ENCODE results near the gene RBBP8. TPM values are rescaled to one million over a fixed set of nuclear protein-coding genes. Genes with fewer than 3 reads are reported as not detected.

The RBBP8 gene
- total and polyA plus RNA-seq, 10 of the 15 experiments (the other 5 are each of a cell fraction or from before 2014, with no cell fraction given) = 46.2 to 82.3 (median 68.7) TPM

GRCh38 chr18:23067236-23067635 lies 134.1 kb downstream of the RBBP8 start:
- ChIA-PET CTCF (no interaction called here), RAD21 (ENCODE audit: unreplicated experiment) (interaction anchor here (0.7 kb wide), 1 partner anchor 480 kb away, joined by 5 read pairs; no protein-coding TSS in a partner anchor), SMC1A (ENCODE audit: uncharacterized antibody, unreplicated experiment) (interaction anchor here (0.5 kb wide), 1 partner anchor 163 kb away, joined by 3 read pairs; no protein-coding TSS in a partner anchor), POLR2A (interaction anchor here (0.6 kb wide), 1 partner anchor 71 kb away, joined by 3 read pairs; no protein-coding TSS in a partner anchor)
- in situ Hi-C loops (cut with MboI) (no loop called here), intact Hi-C loops (cut with micrococcal nuclease; ENCODE audit: unreplicated experiment) (no loop called here)
- Histone ChIP-seq H3K27me3 (replicated peaks in 1 of 2; ENCODE audit: control insufficient read depth in 2 of 2, insufficient read depth in 2 of 2, low read length in 1 of 2) (no peaks in the 10 kb centered on the region), H3K79me2 (ENCODE audit: control insufficient read depth, insufficient read depth, low read length) (no peaks in the 10 kb centered on the region), H3K9me3 (replicated peaks; ENCODE audit: control insufficient read depth, insufficient read depth, low read length) (no peaks in the 10 kb centered on the region; the same call in 2 of the 3 replicates), H3K27ac (ENCODE audit: control insufficient read depth, insufficient read depth) (no peak overlapping the region), H3K4me3 (no peak overlapping the region), H3K4me2 (ENCODE audit: control insufficient read depth, insufficient read depth) (no peak overlapping the region), H3K4me1 (ENCODE audit: control insufficient read depth, insufficient read depth, low read length) (peaks cover 13% of the 10 kb centered on the region), H2AFZ (ENCODE audit: control insufficient read depth, low read depth, low read length) (no peak overlapping the region; the same call in 1 of the 2 replicates), H3K9ac (ENCODE audit: control insufficient read depth, insufficient read depth, low read length) (no peak overlapping the region), H4K20me1 (ENCODE audit: control insufficient read depth, insufficient read depth) (no peaks in the 10 kb centered on the region), H3K36me3 (ENCODE audit: control insufficient read depth in 2 of 2, insufficient read depth in 2 of 2, low read length in 1 of 2) (no peaks in the 10 kb centered on the region)
- no peak for TF ChIP-seq DPF2 (IDR thresholded peaks at IDR 0.05)
- TF ChIP-seq POLR2A (IDR thresholded peaks at IDR 0.05; ENCODE audit: low read depth, low read length) = no peak
- no peak for TF ChIP-seq SKIL (IDR thresholded peaks at IDR 0.05; ENCODE audit: low read depth, poor library complexity, severe bottlenecking)
- no peak for TF ChIP-seq RBBP5 (conservative IDR thresholded peaks at IDR 0.05)
- TF ChIP-seq ETV6 (conservative IDR thresholded peaks at IDR 0.05 in 1 of 2, IDR thresholded peaks at IDR 0.05 in 1 of 2; ENCODE audit: borderline replicate concordance in 1 of 2, low read depth in 1 of 2) = no peak
- TF ChIP-seq BMI1 (IDR thresholded peaks at IDR 0.05; ENCODE audit: borderline replicate concordance) = no peak
- no peak for TF ChIP-seq E4F1 (IDR thresholded peaks at IDR 0.05; ENCODE audit: borderline replicate concordance, partially characterized antibody)
- no peak for TF ChIP-seq TCF7 (IDR thresholded peaks at IDR 0.05; ENCODE audit: borderline replicate concordance)
- no peak for TF ChIP-seq TAF1 (IDR thresholded peaks at IDR 0.05; ENCODE audit: borderline replicate concordance, low read depth, low read length)
- no peak for TF ChIP-seq CBX5 (IDR thresholded peaks at IDR 0.05; ENCODE audit: low read depth)
- no peak for TF ChIP-seq YBX1 (IDR thresholded peaks at IDR 0.05)
- TF ChIP-seq NFYA (IDR thresholded peaks at IDR 0.05; ENCODE audit: borderline replicate concordance, low read depth, low read length) = no peak
- no peak for TF ChIP-seq ZBTB33 (IDR thresholded peaks at IDR 0.05)
- peak; percentile 57 for ATAC-seq
- WGBS (ENCODE audit: insufficient coverage, insufficient replicate concordance, low lambda C conversion rate, missing lambda C conversion rate) = 1% methylated on average over 4 of the region's 4 CpGs
- no peak for DNase-seq (ENCODE audit: low read depth, low spot score)
- FAIRE-seq = no peak
- BruUV-seq (replicated peaks) = no TSS peak
